NCI-H2227 (cell line): Measurements from ENCODE around the gene SPAG17.

Experiments
- DNase-seq: peaks from one replicate; lab custom pipeline; 2025; ENCODE audit not compliant: unreplicated experiment; lab: John Stamatoyannopoulos, UW

SPAG17 gene

DNA sequence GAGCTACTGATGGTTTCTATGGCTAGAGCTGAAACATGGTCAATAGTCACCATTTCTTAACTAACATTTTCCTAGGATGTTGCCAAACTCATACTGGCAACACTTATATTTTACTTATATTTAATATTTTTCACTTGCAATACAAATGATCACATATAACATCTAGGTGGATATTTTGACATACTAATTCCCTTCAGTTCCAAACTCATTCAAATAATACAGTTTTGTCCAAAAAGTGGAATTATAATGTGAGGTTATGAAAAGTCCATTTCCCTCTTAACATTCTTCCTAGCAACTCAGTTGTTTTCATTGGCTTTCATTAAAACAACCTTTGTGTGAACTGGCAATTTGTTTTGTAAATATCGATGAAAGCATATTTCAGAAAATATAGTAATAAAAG is 16.0 kb downstream of the SPAG17 start:
- no peak for DNase-seq

DNA sequence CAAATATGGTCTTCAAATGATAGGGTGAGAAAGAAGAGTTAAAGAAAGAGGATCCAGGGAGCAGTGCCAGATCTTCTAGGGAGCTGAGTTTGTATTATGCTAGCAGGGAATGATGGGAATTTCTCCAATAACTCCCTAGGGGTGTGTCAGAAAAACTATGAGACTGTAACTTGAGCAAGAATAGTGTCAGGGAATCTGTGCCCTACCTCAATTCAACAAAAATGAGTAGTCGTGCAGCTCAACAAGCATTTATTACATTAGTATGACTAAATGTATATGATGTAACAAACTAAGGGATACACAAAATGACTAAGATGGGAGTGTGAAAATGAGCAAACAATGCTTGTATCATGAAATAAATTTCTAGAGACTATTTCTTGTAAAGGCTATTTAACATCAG is 24.2 kb downstream of the SPAG17 start:
- no peak for DNase-seq

DNA sequence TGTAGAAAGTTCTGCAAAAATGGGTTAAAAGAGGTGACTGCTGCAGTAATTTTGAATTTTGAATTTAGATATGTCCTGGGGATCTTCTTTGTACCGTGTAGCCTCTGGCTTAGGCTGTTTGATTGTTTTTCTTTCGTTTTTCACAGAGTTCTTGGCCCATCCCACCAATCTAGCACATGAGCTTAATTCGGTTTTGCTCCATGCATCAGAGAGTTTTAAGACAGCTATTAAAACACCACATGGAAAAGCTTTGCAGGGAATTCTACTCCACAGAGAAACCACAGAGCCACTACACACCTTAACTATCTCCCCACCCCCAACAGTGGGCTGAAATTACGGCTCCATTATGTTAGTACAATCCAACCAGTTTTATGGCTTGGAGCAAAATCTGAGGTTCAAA is 25.5 kb downstream of the SPAG17 start:
- no peak for DNase-seq

DNA sequence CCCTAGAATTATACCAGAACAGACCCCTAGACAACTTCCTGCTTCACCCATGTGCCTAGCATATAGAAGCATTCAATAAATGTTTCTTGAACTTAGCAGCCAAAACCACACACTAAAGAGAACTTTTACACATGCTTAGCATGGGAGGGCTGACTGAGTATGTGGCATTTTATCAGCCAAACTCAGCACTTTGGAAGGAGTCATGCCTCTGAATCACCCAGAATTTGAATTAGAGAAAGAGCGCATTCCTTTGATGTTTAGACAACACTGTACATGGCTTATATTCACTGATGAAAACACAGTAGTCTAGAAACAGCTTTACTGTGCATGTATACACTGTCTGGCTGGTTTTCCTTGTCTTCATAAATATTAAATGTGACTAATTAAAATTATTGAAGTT is 26.1 kb downstream of the SPAG17 start:
- no peak for DNase-seq

DNA sequence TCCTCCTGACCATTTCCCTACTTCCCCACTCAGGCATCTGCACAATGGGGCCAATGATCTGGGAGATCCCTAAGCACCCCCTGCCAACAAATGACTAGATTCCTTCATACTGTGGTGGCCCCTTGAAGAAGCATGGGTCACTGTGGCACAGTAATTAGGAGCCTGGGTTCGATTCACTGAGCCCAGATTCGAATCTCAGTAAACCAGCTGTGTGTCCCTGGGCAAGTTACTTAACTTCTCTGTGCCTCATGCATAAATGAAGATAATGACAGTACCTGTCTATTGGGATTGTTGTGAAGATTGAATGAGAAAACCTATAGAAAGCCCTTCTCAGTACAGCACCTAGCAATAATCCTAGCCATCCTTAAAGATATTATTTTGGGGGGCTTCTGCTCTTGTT is 27.5 kb downstream of the SPAG17 start:
- no peak for DNase-seq

DNA sequence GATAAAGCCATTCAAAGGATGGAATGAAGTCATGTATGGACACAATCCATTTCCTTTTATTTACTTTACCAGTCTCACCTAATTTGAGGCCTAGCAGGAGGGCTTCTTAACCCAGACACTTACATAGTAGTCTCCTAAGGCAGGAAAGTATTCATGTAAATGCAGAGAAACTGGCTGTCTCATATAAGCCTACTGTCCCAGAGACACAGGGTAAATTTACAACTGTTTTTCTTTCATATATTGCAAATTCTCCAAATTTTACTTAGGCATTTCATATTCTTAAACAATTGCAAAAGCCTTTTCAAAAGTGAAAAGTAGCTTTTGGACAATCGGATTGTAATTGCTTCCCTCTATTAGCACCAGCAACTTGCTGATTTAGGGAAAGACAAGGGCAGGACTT is 29.9 kb downstream of the SPAG17 start:
- no peak for DNase-seq

DNA sequence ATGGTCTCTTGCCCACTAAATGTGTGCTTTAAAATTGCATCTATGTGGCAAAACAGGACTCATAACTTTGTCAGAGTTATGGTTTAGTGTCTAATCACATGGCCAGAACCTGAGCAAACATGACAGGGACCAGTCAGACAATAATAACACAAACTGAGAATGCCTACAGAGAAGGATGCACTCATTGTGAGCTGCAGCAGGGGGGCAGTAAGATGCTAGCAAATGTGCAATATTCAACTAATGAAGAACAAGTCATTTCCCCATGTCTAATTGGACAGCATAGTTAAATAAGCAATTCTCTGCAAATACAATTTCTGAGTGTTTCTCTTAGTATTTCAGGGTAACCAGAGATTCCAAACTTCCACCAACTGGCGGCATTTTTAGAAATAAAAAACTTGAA is 30.8 kb downstream of the SPAG17 start:
- DNase-seq: no peak

DNA sequence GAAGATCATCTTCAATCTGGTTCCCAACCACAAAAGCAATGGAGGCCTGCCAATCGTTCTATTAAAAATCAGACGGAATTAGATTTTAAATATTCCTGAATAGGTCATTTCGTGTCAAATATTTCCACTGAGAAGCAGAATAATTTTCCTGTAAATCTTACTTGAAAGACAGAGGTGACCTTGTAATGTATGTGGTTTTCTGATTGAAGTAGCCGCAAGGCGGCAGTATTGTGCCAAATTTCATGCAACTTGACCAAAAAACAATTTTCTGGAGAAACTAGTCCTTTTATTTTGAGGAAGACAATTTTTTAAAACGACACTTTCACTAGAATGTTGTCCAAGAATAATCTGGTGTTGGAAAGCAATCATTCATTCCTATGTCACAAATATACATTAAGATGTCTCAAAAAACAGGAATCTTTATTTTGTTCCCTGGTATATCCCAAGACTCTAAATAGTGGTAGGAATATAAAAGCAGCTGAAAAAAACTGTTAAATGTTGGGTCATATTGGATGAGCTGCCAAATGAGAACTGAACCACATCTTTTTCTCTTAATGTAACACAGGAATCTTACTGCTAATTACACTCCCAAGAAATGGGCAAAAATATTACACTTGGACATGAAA is 33.6 kb downstream of the SPAG17 start:
- peak; percentile 71 for DNase-seq

DNA sequence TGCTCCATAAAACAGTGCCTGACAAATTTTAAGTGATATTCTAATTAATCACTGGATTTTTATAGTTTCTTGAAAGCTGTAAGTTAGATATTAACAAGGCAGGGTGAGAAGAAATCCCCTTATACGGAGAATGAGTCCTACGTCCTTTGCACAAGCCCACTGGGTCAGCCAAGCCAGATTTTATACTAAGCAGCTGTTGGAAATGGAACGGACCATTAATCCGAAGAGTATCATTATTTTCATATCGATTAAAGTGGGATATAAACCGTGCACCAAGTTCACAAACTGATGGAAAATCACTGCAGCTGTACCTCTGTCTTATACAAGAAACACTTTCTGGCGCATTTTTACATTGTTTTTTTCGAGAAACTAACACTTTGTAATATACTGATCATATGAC is 35.2 kb downstream of the SPAG17 start:
- DNase-seq: no peak

DNA sequence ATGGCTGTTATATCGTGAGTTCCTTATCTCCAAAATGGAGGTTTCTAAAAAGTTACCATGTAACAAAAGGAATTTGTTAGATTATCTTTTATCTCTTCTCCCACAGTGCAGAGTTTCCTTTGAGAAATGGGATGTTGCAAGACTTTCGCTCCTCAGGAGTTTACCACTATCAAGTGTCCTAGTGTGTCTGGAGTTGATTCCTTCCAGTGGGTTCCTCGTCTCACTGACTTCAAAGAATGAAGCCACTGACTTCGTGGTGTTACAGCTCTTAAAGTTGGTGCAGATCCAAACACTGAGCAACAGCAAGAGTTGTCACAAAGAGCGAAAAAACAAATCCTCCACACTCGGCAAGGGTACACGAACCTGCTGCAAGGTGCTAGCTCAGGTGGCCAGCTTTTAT is 37.0 kb downstream of the SPAG17 start:
- DNase-seq: no peak

DNA sequence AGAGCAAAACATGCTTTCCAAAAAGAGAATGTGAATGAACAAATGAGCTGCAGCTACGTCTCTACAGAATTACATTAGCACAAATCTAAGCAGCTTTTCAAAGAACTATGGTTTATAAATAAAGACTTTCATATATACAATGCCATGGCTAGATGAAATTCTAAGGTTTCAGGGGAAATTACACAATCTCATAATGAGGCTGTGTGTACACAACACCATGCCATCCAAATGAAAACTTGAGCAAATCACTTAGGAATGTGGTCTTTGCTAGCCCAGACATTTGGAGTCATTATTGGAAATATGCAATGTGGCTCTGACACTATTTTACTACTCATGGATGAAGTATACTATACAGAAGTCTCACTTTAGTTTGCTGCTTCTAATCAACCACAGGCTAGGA is 37.5 kb downstream of the SPAG17 start:
- DNase-seq: no peak

DNA sequence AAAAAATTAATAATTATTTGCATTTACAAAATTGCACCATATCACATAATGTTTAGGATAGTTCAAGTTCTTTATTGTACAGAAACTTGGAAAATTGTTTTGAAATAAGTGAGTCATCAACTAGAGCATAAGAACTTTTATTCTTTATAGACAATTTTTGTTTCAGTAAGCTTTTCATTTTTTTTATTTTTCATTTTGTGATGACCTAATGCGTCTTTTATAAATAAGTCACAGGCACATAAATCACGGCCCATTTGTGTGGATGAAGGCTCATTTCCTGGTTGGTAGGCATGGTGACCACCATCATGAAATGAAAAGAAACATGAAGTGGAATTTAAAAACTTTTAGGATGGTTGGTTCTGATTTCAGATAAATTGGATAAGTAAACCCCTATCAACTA is 39.3 kb downstream of the SPAG17 start:
- DNase-seq: no peak

DNA sequence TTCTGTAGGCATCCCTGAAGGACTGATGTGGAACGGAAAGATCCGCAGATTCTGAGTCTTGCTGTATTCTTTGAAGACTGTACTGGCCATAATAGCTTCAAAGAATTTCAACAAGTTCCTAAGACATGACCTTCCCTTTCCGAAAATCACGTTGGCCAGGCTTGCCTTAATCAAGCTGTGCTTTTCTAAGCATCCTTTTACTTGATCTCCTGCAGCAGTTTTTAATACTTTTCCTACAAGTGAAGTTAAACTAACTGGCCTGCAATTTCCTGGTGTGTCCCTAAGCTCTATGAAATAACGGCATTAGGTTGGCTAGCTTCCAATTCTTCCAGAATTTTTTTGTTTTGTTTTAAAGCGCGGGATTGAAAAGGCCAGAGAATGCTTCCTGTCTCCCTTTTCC is 40.3 kb downstream of the SPAG17 start:
- DNase-seq: no peak

DNA sequence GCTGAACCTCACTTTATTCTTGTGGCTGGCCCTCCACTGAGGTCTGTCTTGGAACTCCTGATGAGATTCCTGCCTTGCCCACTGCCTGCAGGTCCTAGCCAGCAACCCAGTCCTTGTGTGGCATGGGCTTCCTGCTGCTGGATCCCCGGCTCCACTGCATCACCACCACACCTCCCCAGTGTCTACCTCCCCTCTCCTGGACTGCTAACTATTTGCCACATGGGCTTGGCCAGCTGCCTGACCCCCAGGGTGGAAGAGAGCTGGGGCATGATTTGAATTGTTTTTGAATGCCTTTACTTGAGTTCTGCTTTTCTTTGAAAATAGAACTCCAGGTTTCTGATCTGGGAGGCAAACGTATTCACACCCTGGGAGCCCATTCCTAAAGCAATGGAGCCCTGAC is 41.2 kb downstream of the SPAG17 start:
- DNase-seq: no peak

DNA sequence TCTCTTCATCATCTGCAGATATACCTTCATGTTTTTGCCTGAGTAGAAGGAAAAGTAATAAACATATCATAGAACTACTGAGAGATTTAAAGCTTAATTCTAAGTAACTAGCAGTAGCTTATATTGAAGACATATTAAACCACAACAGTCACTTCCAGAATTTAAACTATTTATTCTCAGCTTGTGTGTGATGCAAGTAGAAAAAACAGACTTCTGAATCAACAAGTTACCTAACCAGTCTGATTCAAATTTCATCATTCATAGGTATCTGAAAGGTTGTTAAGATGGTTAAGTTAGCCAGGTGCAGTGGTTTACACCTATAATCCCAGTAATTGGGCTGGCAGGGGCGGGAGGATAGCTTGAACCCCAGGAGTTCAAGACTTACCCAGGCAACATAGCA is 41.9 kb downstream of the SPAG17 start:
- DNase-seq: no peak

DNA sequence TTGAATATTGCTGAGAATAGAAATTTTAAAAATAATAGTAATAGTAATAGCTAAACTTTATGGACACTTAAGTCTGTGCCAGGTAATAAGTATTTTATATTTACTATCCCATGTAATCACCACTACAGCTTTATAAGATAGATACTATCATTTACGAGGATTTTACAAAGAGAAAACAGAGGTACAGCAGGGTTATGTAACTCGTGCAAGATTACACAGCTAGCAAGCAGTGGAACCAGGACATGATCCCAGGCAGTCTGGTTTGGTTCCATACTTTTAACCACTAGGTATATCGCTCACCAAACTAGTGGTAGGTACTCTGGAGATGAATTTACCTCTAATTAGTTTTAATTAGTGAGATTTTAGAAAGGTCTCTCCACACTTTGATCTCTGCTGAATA is 42.5 kb downstream of the SPAG17 start:
- DNase-seq: no peak

DNA sequence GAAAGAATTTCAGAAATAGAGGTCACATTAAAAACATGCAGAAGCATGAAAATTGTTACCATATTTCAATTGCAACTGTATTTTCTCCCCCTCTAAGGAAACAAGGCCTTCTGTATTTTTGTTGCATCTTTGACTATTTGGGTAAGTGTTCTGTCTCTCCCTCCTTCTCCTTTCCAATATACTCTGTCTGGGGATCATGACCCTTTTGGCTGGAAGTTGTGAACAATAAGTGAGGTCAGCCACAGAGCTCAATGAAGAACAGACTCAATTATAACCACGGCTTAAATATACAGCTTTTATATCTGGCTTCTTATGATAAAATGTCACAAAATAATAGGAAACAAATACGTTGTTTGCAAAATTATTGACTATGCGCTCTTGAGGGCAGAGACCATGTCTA is 47.1 kb downstream of the SPAG17 start:
- no peak for DNase-seq

DNA sequence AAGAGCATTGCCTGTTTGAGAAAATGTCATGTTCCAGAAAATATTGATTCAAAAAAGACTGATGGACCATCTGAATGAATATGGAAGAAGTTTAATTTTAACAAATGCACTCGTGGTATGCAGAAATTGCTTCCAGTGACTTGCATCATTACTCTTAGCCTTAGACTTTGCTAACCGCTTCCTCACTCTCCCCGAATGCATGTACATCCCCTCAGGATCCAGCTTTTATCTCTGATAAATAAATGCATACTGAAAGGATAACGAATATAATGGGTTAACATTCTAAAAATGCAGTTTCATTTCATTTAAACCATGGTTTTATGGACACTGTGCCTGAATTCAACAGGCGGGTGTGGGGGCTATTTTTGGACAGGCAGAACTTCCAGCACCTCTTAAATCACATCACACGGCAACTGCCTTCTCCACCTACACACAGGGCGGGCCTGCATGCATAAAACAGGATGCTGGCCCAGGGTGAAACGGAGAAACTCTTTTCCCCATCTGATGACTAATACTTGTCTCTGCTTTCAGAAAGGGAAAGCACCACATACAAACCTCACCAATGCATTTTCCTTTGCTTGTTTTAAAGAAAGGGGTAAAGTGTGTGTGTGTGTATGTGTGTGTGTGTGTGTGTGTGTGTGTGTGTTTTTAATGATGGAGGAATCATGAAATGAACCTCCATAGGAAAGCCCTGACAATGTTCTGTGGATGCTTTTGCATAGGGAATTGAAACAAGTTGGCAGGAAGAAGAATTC is 48.7 kb downstream of the SPAG17 start:
- no peak for DNase-seq

DNA sequence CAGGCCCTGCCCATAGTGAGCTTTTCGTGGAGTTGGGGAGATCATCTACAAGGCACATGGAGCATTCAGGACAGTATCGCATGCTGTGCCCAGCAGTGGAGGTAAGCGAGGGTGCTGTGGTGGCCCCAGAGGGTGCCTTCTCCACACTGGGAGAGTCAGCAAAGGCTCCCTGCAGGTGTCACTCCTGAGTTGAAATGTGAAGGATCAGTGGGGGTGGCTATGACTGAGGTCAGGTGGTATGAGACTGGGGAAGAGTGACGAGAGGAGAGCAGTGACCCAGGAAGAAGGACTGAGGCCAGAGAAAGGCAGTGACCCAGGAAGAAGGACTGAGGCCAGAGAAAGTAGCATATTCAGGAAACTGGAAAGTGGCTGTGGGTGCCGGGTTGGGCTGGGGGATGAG is 53.0 kb downstream of the SPAG17 start:
- DNase-seq: no peak

DNA sequence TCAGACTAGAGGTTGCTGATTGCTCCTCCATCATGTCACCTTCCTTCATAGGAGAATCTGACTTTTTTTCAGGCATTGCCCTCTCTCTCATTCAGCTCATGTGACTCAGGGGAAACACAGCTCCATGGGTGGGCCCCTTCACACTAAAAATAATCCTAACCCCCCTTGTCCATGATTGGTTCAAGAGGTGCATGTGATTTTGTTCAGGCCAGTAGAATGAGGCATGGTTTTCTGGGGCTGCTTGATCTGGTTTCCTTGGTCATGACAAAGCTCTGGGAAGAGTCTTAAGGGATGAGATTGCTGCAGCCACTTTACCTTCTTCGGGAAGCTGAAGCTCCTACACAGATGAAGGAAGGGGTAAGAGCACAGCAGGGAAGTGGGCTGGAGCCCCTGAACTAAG is 56.3 kb downstream of the SPAG17 start:
- no peak for DNase-seq

DNA sequence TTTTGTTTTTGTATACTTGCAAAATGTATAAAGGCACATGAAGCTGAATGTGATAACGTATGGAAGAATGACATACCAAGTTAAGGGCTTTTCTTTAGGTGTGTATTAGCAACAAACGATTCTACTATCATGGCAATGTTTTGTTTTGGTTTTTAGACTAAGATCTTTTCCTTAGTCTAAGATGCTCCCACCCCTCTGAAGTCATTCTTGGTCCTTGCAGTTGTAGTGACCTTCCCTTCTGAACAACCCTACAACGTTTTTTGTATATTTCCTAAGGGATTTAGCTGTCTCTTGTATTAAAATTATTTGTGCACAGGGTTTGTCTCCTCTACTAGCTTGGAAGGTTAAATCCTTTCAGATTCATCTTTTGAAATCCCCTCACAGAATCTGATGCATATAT is 61.0 kb downstream of the SPAG17 start:
- no peak for DNase-seq

DNA sequence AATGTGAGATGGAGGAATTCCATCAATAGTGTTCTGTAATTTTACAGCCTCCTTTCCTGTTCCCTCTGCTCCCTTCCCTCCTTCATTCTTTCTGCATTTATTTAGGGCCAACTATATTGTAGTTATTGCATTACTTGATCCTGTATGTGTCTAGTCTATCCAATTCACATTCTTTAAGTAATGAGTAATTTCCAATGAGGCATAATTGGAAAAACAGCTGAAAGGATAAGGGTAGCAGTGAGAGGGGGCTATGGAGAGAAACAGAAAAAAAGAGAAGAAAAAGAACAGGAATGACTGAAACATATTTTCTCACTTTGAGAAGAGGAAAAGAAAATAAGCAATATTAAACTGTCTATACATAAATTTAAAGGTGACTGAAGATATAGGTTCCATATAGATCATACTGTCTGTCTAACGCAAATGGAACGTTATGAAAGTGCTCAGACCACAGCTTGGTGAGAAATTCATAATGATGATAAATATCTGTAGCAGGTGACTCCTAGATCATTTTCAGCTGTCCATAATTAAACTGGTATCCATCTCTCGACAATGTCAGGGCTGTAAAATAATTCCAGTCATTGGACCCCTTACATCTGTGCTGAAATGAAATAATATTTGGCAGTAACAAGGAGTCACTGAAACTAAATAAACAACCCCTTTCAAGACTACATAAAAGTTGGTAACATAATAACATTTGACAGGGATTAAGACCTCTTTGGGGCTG is 61.8 kb downstream of the SPAG17 start:
- no peak for DNase-seq
